Caco-2 (cell line): ENCODE data around the gene MARS1. TPM values are rescaled to one million over a fixed set of nuclear protein-coding genes. Genes with fewer than 3 reads are reported as not detected.

Source experiments
- BruUV-seq: library from RNA; stranded (reverse); fragments of 400-500 nt; replicated peaks from 2 replicates; lab custom pipeline; 2021; lab: Mats Ljungman, UMichigan
- CTCF ChIA-PET: fragments of 300-600 bp; sonication (Branson Sonifier 250); formaldehyde crosslinking; loops from one replicate; lab custom pipeline; 2022; ENCODE audit warnings: antibody characterized with exemption; lab: Charles Lee
- POLR2A ChIA-PET: fragments of 300-600 bp; sonication (Branson Sonifier 250); formaldehyde crosslinking; loops from one replicate; lab custom pipeline; 2022; ENCODE audit warnings: antibody characterized with exemption; lab: Charles Lee
- DNase-seq, 2 experiments: peaks; one replicate each; pipeline versions ENCODE4 v3.0.0 to v3.0.0-alpha.2; 2020 to 2022
- H3K27me3 ChIP-seq: replicated peaks from 2 replicates; pipeline ENCODE4 v1.6.0; 2011; ENCODE audit warnings: low read length; ENCODE audit not compliant: control insufficient read depth, insufficient read depth
- H3K36me3 ChIP-seq: 2 replicates; pipeline ENCODE4 v1.5.1; 2011; ENCODE audit warnings: low read length; ENCODE audit not compliant: control insufficient read depth, insufficient read depth
- H3K4me1 ChIP-seq: fragments of 250-450 bp; sonication (Bioruptor Pico); 2 replicates; pipeline ENCODE4 v1.5.1; 2020; ENCODE audit warnings: mild to moderate bottlenecking
- H3K4me3 ChIP-seq: 2 replicates; pipeline ENCODE4 v1.5.1; 2011; ENCODE audit warnings: low read depth, mild to moderate bottlenecking, control low read depth, low read length
- H3K9me3 ChIP-seq: fragments of 250-450 bp; sonication (Bioruptor Pico); 2 replicates; pipeline ENCODE4 v1.5.1; 2020; ENCODE audit warnings: mild to moderate bottlenecking, moderate library complexity
- H3K27ac Mint-ChIP-seq: one replicate; pipeline ENCODE4 v1.8.0; 2022; ENCODE audit warnings: mixed read lengths; ENCODE audit not compliant: unreplicated experiment
- H3K27me3 Mint-ChIP-seq: one replicate; pipeline ENCODE4 v1.8.0; 2022; ENCODE audit warnings: mixed read lengths; ENCODE audit not compliant: insufficient read depth, unreplicated experiment
- H3K36me3 Mint-ChIP-seq: one replicate; pipeline ENCODE4 v1.8.0; 2022; ENCODE audit warnings: mild to moderate bottlenecking, mixed read lengths; ENCODE audit not compliant: insufficient read depth, unreplicated experiment
- H3K4me1 Mint-ChIP-seq: one replicate; pipeline ENCODE4 v1.8.0; 2022; ENCODE audit warnings: low read depth, mixed read lengths; ENCODE audit not compliant: unreplicated experiment
- H3K4me3 Mint-ChIP-seq: one replicate; pipeline ENCODE4 v1.8.0; 2022; ENCODE audit warnings: mild to moderate bottlenecking, moderate library complexity, mixed read lengths; ENCODE audit not compliant: unreplicated experiment
- H3K9me3 Mint-ChIP-seq: one replicate; pipeline ENCODE4 v1.8.0; 2022; ENCODE audit warnings: mixed read lengths; ENCODE audit not compliant: unreplicated experiment
- intact Hi-C: fragments of 100-400 bp; cut with micrococcal nuclease; formaldehyde crosslinking; loops from one replicate; pipeline ENCODE4 v1.10.0; 2022; ENCODE audit not compliant: unreplicated experiment
- total RNA-seq: library from RNA; stranded (reverse); gene quantifications from 2 replicates; pipeline ENCODE4 v1.2.3, GENCODE V29; 2022
- TF ChIP-seq, protein P1 (sequence below), 2 experiments: fragments of 200-600 bp in 1 of 2; IDR thresholded peaks; 1 replicate in 1 of 2; 2 replicates in 1 of 2; pipeline versions ENCODE4 v1.5.1 to v1.8.0; 2011 to 2022; ENCODE audit warnings: antibody characterized with exemption in 1 of 2, control low read depth in 1 of 2, inconsistent platforms in 1 of 2, low read depth in 1 of 2, low read length in 1 of 2, mild to moderate bottlenecking in 1 of 2, moderate library complexity in 1 of 2; ENCODE audit not compliant: insufficient read depth in 1 of 2, severe bottlenecking in 1 of 2, unreplicated experiment in 1 of 2

MARS1 gene
- total RNA-seq, 1 experiment from 2014 or later: 583 TPM

- Mint-ChIP-seq H3K27ac (no peak overlapping the region), H3K36me3 (no peaks in the 10 kb centered on the region), H3K4me1 (no peaks in the 10 kb centered on the region), H3K27me3 (peaks cover 20% of the 10 kb centered on the region), H3K9me3 (no peaks in the 10 kb centered on the region), H3K4me3 (no peak overlapping the region)
- H3K4me1 ChIP-seq: no peaks in the 10 kb centered on the region
- no peak for DNase-seq
- H3K27me3 ChIP-seq: no peaks in the 10 kb centered on the region; the same call in 1 of the 2 replicates
- TF ChIP-seq, protein P1, sequence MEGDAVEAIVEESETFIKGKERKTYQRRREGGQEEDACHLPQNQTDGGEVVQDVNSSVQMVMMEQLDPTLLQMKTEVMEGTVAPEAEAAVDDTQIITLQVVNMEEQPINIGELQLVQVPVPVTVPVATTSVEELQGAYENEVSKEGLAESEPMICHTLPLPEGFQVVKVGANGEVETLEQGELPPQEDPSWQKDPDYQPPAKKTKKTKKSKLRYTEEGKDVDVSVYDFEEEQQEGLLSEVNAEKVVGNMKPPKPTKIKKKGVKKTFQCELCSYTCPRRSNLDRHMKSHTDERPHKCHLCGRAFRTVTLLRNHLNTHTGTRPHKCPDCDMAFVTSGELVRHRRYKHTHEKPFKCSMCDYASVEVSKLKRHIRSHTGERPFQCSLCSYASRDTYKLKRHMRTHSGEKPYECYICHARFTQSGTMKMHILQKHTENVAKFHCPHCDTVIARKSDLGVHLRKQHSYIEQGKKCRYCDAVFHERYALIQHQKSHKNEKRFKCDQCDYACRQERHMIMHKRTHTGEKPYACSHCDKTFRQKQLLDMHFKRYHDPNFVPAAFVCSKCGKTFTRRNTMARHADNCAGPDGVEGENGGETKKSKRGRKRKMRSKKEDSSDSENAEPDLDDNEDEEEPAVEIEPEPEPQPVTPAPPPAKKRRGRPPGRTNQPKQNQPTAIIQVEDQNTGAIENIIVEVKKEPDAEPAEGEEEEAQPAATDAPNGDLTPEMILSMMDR (IDR thresholded peaks at IDR 0.05; ENCODE audit: insufficient read depth in 1 of 2, low read depth in 1 of 2, low read length in 1 of 2, severe bottlenecking in 1 of 2, unreplicated experiment in 1 of 2): no peak
- intact Hi-C loops: no loop called here
- no peaks in the 10 kb centered on the region for H3K9me3 ChIP-seq
- CTCF ChIA-PET: interaction anchor here (0.6 to 1.4 kb wide), 2 partner anchors 12 to 15 kb away, joined by 3 read pairs; partner anchors contain the start of gene INHBE
- H3K36me3 ChIP-seq: no peaks in the 10 kb centered on the region
- BruUV-seq: no TSS peak
- H3K4me3 ChIP-seq: no peak overlapping the region
- POLR2A ChIA-PET: no interaction called here
Observed at GRCh38 chr12:57470286-57470969, 17.4 kb upstream of the MARS1 start.

DNA sequence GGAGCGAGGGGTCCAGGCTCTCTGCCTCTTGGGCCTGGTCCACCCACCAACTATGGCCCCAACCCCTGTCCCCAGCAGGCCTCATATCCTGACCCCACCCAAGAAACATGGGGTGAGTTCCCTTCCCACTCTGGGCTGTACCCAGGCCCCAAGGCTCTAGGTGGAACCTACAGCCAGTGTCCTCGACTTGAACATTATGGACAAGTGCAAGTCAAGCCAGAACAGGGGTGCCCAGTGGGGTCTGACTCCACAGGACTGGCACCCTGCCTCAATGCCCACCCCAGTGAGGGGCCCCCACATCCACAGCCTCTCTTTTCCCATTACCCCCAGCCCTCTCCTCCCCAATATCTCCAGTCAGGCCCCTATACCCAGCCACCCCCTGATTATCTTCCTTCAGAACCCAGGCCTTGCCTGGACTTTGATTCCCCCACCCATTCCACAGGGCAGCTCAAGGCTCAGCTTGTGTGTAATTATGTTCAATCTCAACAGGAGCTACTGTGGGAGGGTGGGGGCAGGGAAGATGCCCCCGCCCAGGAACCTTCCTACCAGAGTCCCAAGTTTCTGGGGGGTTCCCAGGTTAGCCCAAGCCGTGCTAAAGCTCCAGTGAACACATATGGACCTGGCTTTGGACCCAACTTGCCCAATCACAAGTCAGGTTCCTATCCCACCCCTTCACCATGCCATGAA, 16.8 kb upstream of the MARS1 start:
- H3K36me3 ChIP-seq: no peaks in the 10 kb centered on the region
- peaks cover 16% of the 10 kb centered on the region for H3K27me3 Mint-ChIP-seq
- DNase-seq: no peak
- POLR2A ChIA-PET: no interaction called here
- intact Hi-C loops: no loop called here
- TF ChIP-seq, protein P1 (IDR thresholded peaks at IDR 0.05; ENCODE audit: insufficient read depth in 1 of 2, low read depth in 1 of 2, low read length in 1 of 2, severe bottlenecking in 1 of 2, unreplicated experiment in 1 of 2): no peak
- no peak overlapping the region for H3K4me3 ChIP-seq
- H3K27ac Mint-ChIP-seq: no peak overlapping the region
- no peaks in the 10 kb centered on the region for H3K4me1 Mint-ChIP-seq
- H3K27me3 ChIP-seq: no peaks in the 10 kb centered on the region; the same call in 1 of the 2 replicates
- no peaks in the 10 kb centered on the region for H3K9me3 Mint-ChIP-seq
- H3K36me3 Mint-ChIP-seq: no peaks in the 10 kb centered on the region
- BruUV-seq: no TSS peak
- CTCF ChIA-PET: interaction anchor here (0.6 to 1.4 kb wide), 2 partner anchors 12 to 16 kb away, joined by 3 read pairs; partner anchors contain the start of gene INHBE
- no peak overlapping the region for H3K4me3 Mint-ChIP-seq
- no peaks in the 10 kb centered on the region for H3K9me3 ChIP-seq
- H3K4me1 ChIP-seq: no peaks in the 10 kb centered on the region

GRCh38 chr12:57471661-57472060, 16.2 kb upstream of the MARS1 start:
- no peaks in the 10 kb centered on the region; the same call in 1 of the 2 replicates for H3K27me3 ChIP-seq
- POLR2A ChIA-PET: no interaction called here

More at GRCh38 chr12:57471661-57472060, 16.2 kb upstream of the MARS1 start:
- no TSS peak for BruUV-seq
- H3K9me3 ChIP-seq: no peaks in the 10 kb centered on the region
- no peak for DNase-seq
- H3K4me3 Mint-ChIP-seq: no peak overlapping the region
- TF ChIP-seq, protein P1 (IDR thresholded peaks at IDR 0.05; ENCODE audit: insufficient read depth in 1 of 2, low read depth in 1 of 2, low read length in 1 of 2, severe bottlenecking in 1 of 2, unreplicated experiment in 1 of 2): no peak
- H3K27ac Mint-ChIP-seq: no peak overlapping the region
- H3K4me1 Mint-ChIP-seq: no peaks in the 10 kb centered on the region
- H3K27me3 Mint-ChIP-seq: peaks cover 16% of the 10 kb centered on the region
- intact Hi-C loops: no loop called here
- H3K4me1 ChIP-seq: no peaks in the 10 kb centered on the region
- no peaks in the 10 kb centered on the region for H3K9me3 Mint-ChIP-seq
- no peaks in the 10 kb centered on the region for H3K36me3 ChIP-seq
- CTCF ChIA-PET: no interaction called here
- no peaks in the 10 kb centered on the region for H3K36me3 Mint-ChIP-seq
- H3K4me3 ChIP-seq: no peak overlapping the region
